Measurements from ENCODE around the gene C1orf174.

The C1orf174 gene

GRCh38 chr1:3851292-3851691, 48.8 kb downstream of the C1orf174 start:
- Histone ChIP-seq H3K79me2 (ENCODE audit: control insufficient read depth, insufficient read depth, low read length, unreplicated experiment) (peaks cover 22% of the 10 kb centered on the region), H3K4me1 (ENCODE audit: control insufficient read depth, insufficient read depth, low read length, unreplicated experiment) (peaks cover 10% of the 10 kb centered on the region), H3K27me3 (ENCODE audit: insufficient read depth, low read length) (no peaks in the 10 kb centered on the region), H2AFZ (ENCODE audit: low read length, unreplicated experiment) (no peak overlapping the region), H3K27ac (ENCODE audit: low read depth, low read length) (no peak overlapping the region), H3K4me3 (ENCODE audit: low read depth, low read length) (no peak overlapping the region), H3K36me3 (ENCODE audit: insufficient read depth, low read length) (no peaks in the 10 kb centered on the region)

GRCh38 chr1:3850857-3851256, 49.2 kb downstream of the C1orf174 start:
- Histone ChIP-seq H3K79me2 (ENCODE audit: control insufficient read depth, insufficient read depth, low read length, unreplicated experiment) (peaks cover 21% of the 10 kb centered on the region), H3K36me3 (ENCODE audit: insufficient read depth, low read length) (no peaks in the 10 kb centered on the region), H3K27ac (ENCODE audit: low read depth, low read length) (no peak overlapping the region), H3K4me1 (ENCODE audit: control insufficient read depth, insufficient read depth, low read length, unreplicated experiment) (peaks cover 7% of the 10 kb centered on the region), H2AFZ (ENCODE audit: low read length, unreplicated experiment) (no peak overlapping the region), H3K4me3 (ENCODE audit: low read depth, low read length) (no peak overlapping the region), H3K27me3 (ENCODE audit: insufficient read depth, low read length) (no peaks in the 10 kb centered on the region)

- no peaks in the 10 kb centered on the region for H3K27me3 ChIP-seq (ENCODE audit: insufficient read depth, low read length)
- H3K36me3 ChIP-seq (ENCODE audit: insufficient read depth, low read length) = 0 out of 2 replicates have a peak, but pooled peaks cover 4% of the 10 kb centered on the region
- no peaks in the 10 kb centered on the region for H3K4me1 ChIP-seq (ENCODE audit: control insufficient read depth, insufficient read depth, low read length, unreplicated experiment)
- no peaks in the 10 kb centered on the region for H3K79me2 ChIP-seq (ENCODE audit: control insufficient read depth, insufficient read depth, low read length, unreplicated experiment)
- H2AFZ ChIP-seq (ENCODE audit: low read length, unreplicated experiment) = no peak overlapping the region
- no peak overlapping the region for H3K4me3 ChIP-seq (ENCODE audit: low read depth, low read length)
- H3K27ac ChIP-seq (ENCODE audit: low read depth, low read length) = no peak overlapping the region
Observed at GRCh38 chr1:3847081-3847480, 53.0 kb downstream of the C1orf174 start.

DNA sequence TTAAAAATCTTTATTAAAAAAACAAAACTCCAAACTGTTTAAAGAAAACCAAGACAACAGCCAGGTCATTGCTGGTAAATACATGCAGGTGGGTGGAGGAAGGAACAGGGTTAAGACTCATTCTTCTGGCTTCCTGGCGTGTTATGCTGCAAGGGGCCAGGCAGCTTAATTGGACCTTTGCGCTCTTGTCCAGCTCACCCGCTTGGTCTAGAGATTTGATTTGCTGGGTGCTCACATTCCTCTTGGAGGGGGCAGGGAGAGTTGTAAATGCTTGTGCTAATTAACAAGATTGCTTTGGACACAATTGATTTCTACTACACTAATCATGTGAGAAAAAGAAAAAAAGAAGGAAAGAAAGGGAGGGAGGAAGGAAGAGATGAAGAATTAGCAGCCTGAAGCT, 53.5 kb downstream of the C1orf174 start:
- Histone ChIP-seq H3K79me2 (ENCODE audit: control insufficient read depth, insufficient read depth, low read length, unreplicated experiment) (no peaks in the 10 kb centered on the region), H3K27ac (ENCODE audit: low read depth, low read length) (no peak overlapping the region), H3K4me3 (ENCODE audit: low read depth, low read length) (no peak overlapping the region), H2AFZ (ENCODE audit: low read length, unreplicated experiment) (no peak overlapping the region), H3K27me3 (ENCODE audit: insufficient read depth, low read length) (no peaks in the 10 kb centered on the region), H3K4me1 (ENCODE audit: control insufficient read depth, insufficient read depth, low read length, unreplicated experiment) (no peaks in the 10 kb centered on the region), H3K36me3 (ENCODE audit: insufficient read depth, low read length) (0 out of 2 replicates have a peak, but pooled peaks cover 4% of the 10 kb centered on the region)

- Histone ChIP-seq H3K4me1 (ENCODE audit: control insufficient read depth, insufficient read depth, low read length, unreplicated experiment) (no peaks in the 10 kb centered on the region), H3K27ac (ENCODE audit: low read depth, low read length) (no peak overlapping the region), H3K27me3 (ENCODE audit: insufficient read depth, low read length) (no peaks in the 10 kb centered on the region), H2AFZ (ENCODE audit: low read length, unreplicated experiment) (no peak overlapping the region), H3K4me3 (ENCODE audit: low read depth, low read length) (no peak overlapping the region), H3K36me3 (ENCODE audit: insufficient read depth, low read length) (peaks cover 20% of the 10 kb centered on the region; the same call in 1 of the 2 replicates), H3K79me2 (ENCODE audit: control insufficient read depth, insufficient read depth, low read length, unreplicated experiment) (no peaks in the 10 kb centered on the region)
Observed at GRCh38 chr1:3842912-3843311, 57.2 kb downstream of the C1orf174 start.

- no peak overlapping the region for H2AFZ ChIP-seq (ENCODE audit: low read length, unreplicated experiment)
- peaks cover 33% of the 10 kb centered on the region for H3K36me3 ChIP-seq (ENCODE audit: insufficient read depth, low read length)
- no peaks in the 10 kb centered on the region for H3K27me3 ChIP-seq (ENCODE audit: insufficient read depth, low read length)
- H3K27ac ChIP-seq (ENCODE audit: low read depth, low read length) = no peak overlapping the region
- no peaks in the 10 kb centered on the region for H3K79me2 ChIP-seq (ENCODE audit: control insufficient read depth, insufficient read depth, low read length, unreplicated experiment)
- no peaks in the 10 kb centered on the region for H3K4me1 ChIP-seq (ENCODE audit: control insufficient read depth, insufficient read depth, low read length, unreplicated experiment)
- no peak overlapping the region for H3K4me3 ChIP-seq (ENCODE audit: low read depth, low read length)
Observed at GRCh38 chr1:3841491-3841890, 58.6 kb downstream of the C1orf174 start.

All from ACC112 (cell line).